IPS DF 4.7 (cell line): Measurements from ENCODE around the gene TTC23.

Experiments used
- DNase-seq: peaks from one replicate; pipeline ENCODE4 v3.0.0-alpha.2; 2013; ENCODE audit warnings: low spot score; ENCODE audit errors: extremely low read depth

The TTC23 gene

GRCh38 chr15:99104788-99105513, 144.4 kb downstream of the TTC23 start, which contains the start of gene SYNM:
TSS of gene SYNM (plus strand) at chr15:99105080. CDS start at chr15:99105200, 120 bp downstream.
- DNase-seq = no peak

- DNase-seq = no peak
Measured at GRCh38 chr15:99103279-99103678, 146.1 kb downstream of the TTC23 start.

GRCh38 chr15:99102332-99103235, 146.8 kb downstream of the TTC23 start:
- DNase-seq = no peak

GRCh38 chr15:99101501-99101900, 147.9 kb downstream of the TTC23 start:
- no peak for DNase-seq

- no peak for DNase-seq
Measured at GRCh38 chr15:99100245-99101173, 148.9 kb downstream of the TTC23 start.

- DNase-seq = no peak
Measured at GRCh38 chr15:99099661-99100060, 149.7 kb downstream of the TTC23 start.

GRCh38 chr15:99098991-99099390, 150.4 kb downstream of the TTC23 start:
- no peak for DNase-seq

- DNase-seq = no peak
Measured at GRCh38 chr15:99098426-99098825, 151.0 kb downstream of the TTC23 start.

- DNase-seq = no peak
Measured at GRCh38 chr15:99097441-99098410, 151.7 kb downstream of the TTC23 start.

GRCh38 chr15:99096894-99097426, 152.4 kb downstream of the TTC23 start:
- no peak for DNase-seq

GRCh38 chr15:99096173-99096893, 153.0 kb downstream of the TTC23 start:
- no peak for DNase-seq

GRCh38 chr15:99095626-99096025, 153.8 kb downstream of the TTC23 start:
- no peak for DNase-seq

GRCh38 chr15:99092554-99093172, 156.7 kb downstream of the TTC23 start:
- DNase-seq = no peak

GRCh38 chr15:99090938-99091337, 158.4 kb downstream of the TTC23 start:
- DNase-seq = no peak

- no peak for DNase-seq
Measured at GRCh38 chr15:99090011-99090699, 159.2 kb downstream of the TTC23 start.

GRCh38 chr15:99087405-99087943, 161.9 kb downstream of the TTC23 start:
- no peak for DNase-seq

GRCh38 chr15:99086327-99086667, 163.1 kb downstream of the TTC23 start:
- DNase-seq = no peak
